HG03045 (cell line): ENCODE data around the gene RUFY1.

ENCODE experiments used
- ATAC-seq: cut with Tn5 transposase; IDR thresholded peaks from one replicate; pipeline ENCODE4 v1.9.1; 2021; ENCODE audit warnings: mild to moderate bottlenecking, moderate library complexity; ENCODE audit not compliant: unreplicated experiment

The RUFY1 gene

DNA sequence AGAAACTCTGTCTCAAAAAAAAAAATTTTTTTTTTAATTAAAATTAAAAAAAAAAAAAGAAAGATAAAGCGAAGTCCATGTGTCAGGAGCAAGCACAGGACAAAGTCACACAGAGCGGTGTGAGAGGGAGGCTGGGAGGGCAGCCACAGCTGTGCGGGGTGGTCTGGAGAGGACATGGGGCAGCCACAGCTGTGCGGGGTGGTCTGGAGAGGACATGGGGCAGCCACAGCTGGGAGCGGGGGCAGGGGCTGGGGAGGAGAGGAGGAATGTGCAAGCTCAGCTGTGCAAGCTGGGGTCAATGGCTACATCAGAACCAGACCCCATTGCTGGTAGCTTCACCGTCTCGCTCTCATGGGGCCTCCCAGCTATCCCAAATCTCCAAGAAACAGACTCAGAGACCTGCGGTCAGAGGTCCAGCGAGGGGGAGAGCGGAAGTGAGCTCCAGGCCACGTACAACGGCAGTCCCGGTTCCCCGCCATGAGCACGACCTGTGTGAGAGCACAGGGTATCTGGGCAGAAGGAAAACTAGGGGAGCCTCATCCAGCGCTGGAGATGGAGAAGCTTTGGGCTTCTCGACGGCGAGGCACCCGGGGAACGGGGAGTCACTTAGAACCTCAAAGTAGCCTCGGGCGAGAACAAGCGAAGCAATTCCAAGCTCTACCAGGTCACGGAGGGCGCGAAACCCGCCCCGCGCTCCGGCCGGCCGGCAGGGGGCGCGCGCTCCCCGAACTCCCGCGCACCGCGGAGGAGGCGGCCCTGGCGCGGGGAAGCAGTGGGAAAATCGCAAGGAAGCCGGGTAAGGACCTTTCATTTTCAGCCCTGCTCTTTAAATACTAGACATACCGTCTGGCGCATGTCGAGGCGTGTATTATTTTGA is 107.2 kb downstream of the RUFY1 start:
- peak; percentile 87 for ATAC-seq

DNA sequence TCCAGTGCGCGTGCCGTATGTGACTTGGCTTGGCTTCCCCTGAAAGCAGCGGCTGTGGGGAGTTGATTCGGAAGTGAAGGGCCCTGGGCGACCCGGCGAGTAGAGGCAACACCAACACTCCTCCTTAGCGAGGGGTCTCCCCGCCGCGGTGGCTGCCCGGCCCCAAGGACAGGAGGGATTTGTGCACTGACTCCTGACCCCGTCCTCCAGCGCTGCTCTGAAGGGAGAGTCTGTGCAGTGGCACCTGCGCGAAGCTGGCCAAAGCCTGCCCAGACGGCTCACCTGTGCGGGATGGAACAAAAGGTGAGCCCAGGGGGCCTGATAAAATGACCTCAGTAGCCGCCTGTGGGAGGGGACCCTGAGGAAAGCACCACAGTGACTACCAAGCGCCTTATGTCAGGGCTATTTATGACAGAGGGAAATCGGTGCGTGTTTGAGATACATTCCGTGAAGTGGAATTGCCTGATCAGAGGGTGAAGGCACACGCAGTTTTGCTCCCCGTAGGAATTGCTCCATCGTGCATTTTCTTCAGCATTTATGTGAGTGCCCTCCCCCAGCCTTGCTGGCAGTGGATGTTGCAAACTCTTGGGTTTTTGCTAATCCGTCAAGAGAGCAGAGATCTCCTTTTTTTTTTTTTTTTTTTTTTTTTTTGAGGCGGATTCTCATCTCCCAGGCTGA is 108.0 kb downstream of the RUFY1 start:
- peak; percentile 51 for ATAC-seq
